Naive thymus-derived CD8-positive, alpha-beta T cell (primary cell): ENCODE measurements around the gene LDLRAD1. TPM values are rescaled to one million over a fixed set of nuclear protein-coding genes. Genes with fewer than 3 reads are reported as not detected.
"Not testable (repeated sequence)": the region's sequence is repeated elsewhere in the genome, so short reads cannot be mapped to it uniquely, and the experiment has no call there.

Experiments used
- ATAC-seq, 2 donors: fragments of 150-1000 bp; cut with Tn5 transposase in 1 of 2; sonication (Bioruptor Pico), chemical (Tn5 transposase) in 1 of 2; 1 replicate in 1 of 2; 2 replicates in 1 of 2; pipeline ENCODE4 v1.10.0; 2021; ENCODE audit warnings: mild to moderate bottlenecking in 2 of 2, moderate library complexity in 2 of 2
- POLR2A ChIA-PET: fragments of 350-600 bp; sonication (Branson Sonifier 250); formaldehyde crosslinking; loops from one replicate; lab custom pipeline; 2021; ENCODE audit warnings: antibody characterized with exemption; lab: Charles Lee
- DNase-seq, 10 donors: peaks; one replicate each; pipeline versions ENCODE4 v3.0.0 to v3.0.0-alpha.2; 2020 to 2022
- H3K27ac Mint-ChIP-seq, 10 donors: one replicate each; pipeline ENCODE4 v1.8.0; 2020 to 2022; ENCODE audit warnings: mild to moderate bottlenecking in 10 of 10, mixed read lengths in 10 of 10, moderate library complexity in 4 of 10, inconsistent platforms in 1 of 10
- H3K27me3 Mint-ChIP-seq, 5 donors: one replicate each; pipeline ENCODE4 v1.8.0; 2021 to 2022; ENCODE audit warnings: mixed read lengths in 5 of 5
- H3K36me3 Mint-ChIP-seq, 3 donors: one replicate each; pipeline ENCODE4 v1.8.0; 2020 to 2022; ENCODE audit warnings: mixed read lengths in 3 of 3, mild to moderate bottlenecking in 2 of 3, inconsistent platforms in 1 of 3
- H3K4me1 Mint-ChIP-seq, 4 donors: one replicate each; pipeline ENCODE4 v1.8.0; 2021 to 2022; ENCODE audit warnings: mixed read lengths in 4 of 4
- H3K4me3 Mint-ChIP-seq, 10 donors: one replicate each; pipeline ENCODE4 v1.8.0; 2020 to 2022; ENCODE audit warnings: mild to moderate bottlenecking in 10 of 10, mixed read lengths in 10 of 10, moderate library complexity in 6 of 10, inconsistent platforms in 1 of 10
- H3K9me3 Mint-ChIP-seq, 9 donors: one replicate each; pipeline ENCODE4 v1.8.0; 2020 to 2022; ENCODE audit warnings: mixed read lengths in 9 of 9, mild to moderate bottlenecking in 3 of 9, inconsistent platforms in 1 of 9, moderate library complexity in 1 of 9
- polyA plus RNA-seq, 3 donors: library from polyadenylated mRNA; unstranded; fragments of 300-500 nt; fragmentation: Illumina TruSeq; gene quantifications; one replicate each; pipeline ENCODE4 v1.2.3, GENCODE V29; 2021
- total RNA-seq, 8 experiments: library from RNA in 2 of 8; stranded (reverse) in 2 of 8; gene quantifications; one replicate each; pipeline ENCODE4 v1.2.3 and lab custom pipeline; 2021 to 2026

LDLRAD1 gene
- total and polyA plus RNA-seq, 5 experiments from 2014 or later, result not detected

DNA sequence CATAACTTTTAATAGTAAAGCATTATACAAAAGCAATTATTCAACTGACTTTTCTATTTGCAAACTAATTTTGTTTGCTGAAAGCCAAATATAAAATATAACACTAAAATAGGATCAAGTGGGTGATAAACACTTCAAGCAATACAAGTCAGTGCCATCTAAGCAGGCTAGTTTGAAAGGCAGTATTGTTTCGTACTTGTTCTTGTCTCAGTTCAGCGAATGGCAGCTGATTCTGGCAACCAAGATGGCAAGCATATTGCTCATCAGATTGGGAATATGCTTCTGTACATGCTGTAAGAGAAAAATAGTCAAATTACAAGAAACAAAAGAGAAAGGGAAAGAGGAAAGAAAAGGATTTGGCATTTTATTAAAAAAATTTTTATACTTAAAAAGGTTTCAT lies 27.5 kb upstream of the LDLRAD1 start:
- ATAC-seq, result no peak

DNA sequence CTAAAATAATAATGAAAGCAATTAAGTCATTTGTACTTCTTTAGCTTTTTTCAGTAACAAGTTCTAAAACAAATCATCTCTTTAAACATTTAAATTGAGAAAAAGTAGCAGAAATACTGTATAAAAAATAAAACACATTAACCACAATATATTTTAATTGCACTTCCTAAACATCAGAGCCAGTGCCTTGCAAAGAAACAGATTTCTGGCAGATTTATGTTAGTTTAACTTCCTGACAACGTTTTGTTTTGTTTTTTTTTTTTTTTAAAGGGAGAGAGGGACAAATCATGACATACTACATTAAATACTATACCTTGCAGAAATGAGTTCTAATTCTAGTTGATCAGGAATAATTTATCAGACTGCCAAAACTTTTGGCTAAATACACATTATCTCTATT lies 23.8 kb upstream of the LDLRAD1 start:
- H3K4me1 Mint-ChIP-seq, result peaks cover 7 to 29% (median 21%) of the 10 kb centered on the region in 4 donors
- peaks cover 10 to 83% (median 11%) of the 10 kb centered on the region in 3 donors for H3K36me3 Mint-ChIP-seq
- H3K27me3 Mint-ChIP-seq, result no peaks in the 10 kb centered on the region
- ATAC-seq (no peak), DNase-seq (no peak)
- peak overlapping the region in 2 of 10 donors; percentile 41 to 77 for H3K27ac Mint-ChIP-seq
- POLR2A ChIA-PET, result no interaction called here
- H3K9me3 Mint-ChIP-seq, result no peaks in the 10 kb centered on the region
- H3K4me3 Mint-ChIP-seq, result no peak overlapping the region

More for the DNA sequence above, 27.5 kb upstream of the LDLRAD1 start:
- Mint-ChIP-seq H3K4me3 (no peak overlapping the region), H3K36me3 (peaks cover 0 to 69% (median 5%) of the 10 kb centered on the region in 3 donors), H3K9me3 (no peaks in the 10 kb centered on the region), H3K4me1 (peaks cover 11 to 48% (median 45%) of the 10 kb centered on the region in 4 donors), H3K27me3 (no peaks in the 10 kb centered on the region), H3K27ac (peak overlapping the region in 2 of 10 donors; percentile 6 to 65)
- DNase-seq, result no peak
- POLR2A ChIA-PET, result no interaction called here

DNA sequence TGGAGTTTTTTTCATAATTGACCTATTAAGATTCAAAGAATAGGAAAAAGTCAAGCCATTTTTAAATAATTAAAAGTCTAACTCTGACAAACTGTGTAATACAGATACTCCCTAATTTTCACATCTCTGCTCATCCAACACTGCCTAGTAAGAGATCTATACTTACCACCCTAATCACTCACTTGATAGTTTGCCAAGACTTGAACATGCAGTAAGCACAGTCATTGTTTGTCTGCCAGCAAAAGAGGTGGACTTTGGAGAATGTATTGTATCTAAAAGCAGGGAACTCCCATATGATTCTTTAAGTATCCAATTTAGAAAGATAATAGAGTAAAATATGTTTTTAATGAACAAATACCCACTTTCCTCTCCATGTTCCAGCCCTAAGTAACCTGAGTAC lies 19.5 kb upstream of the LDLRAD1 start:
- POLR2A ChIA-PET, result no interaction called here
- no peak for ATAC-seq
- Mint-ChIP-seq H3K4me3 (no peak overlapping the region), H3K9me3 (no peaks in the 10 kb centered on the region), H3K27me3 (no peaks in the 10 kb centered on the region), H3K27ac (peak overlapping the region in 7 of 10 donors; percentile 3 to 83 (median 12)), H3K4me1 (peaks cover 0 to 8% (median 2%) of the 10 kb centered on the region in 4 donors), H3K36me3 (peaks cover 10 to 84% (median 11%) of the 10 kb centered on the region in 3 donors)
- no peak for DNase-seq

DNA sequence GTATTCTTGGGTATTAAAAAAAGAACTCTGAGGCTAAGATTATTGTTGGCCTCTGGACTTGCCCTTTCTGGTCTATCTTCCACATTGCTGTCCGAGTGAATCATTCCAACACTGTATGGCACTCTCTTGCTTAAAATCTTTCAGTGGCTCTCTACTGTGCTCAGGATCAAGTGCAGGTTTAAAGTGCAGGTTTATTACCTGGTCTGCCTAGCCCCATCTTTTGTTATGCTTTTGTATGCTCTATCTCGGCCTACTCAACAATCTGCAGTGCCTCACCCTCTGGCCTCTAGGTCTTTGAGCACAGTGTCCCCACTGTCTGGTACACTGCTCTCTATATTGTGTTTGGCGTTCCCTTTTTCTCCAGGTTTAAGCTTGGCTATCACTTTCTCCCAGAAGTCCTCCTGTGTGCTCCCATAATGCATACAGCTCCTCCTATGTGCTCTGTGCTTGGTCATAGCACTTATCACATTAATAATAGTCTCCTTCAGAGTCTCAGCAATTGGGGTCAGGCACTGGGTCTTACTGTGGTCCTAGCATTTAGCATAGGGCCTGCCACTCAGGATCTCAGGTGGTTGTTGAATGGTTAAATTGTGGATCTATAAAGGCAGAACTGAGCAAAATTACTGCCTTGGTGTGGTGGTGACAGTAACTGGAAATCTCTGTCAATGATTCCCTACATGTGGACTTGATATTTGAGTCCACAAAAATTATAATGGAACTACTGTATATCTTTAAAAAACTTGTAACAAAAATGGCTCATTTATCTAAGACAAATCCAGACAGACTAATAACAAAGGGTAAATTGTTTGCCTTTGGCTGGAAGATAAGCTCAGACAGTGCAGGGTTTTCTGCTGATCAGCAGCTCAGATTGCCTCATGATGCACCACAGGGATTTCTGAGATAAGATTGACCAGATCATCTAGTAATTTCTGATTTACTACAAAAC lies 10.6 kb upstream of the LDLRAD1 start:
- ATAC-seq (no peak), DNase-seq (no peak)
- H3K4me1 Mint-ChIP-seq, result no peaks in the 10 kb centered on the region
- H3K4me3 Mint-ChIP-seq, result no peak overlapping the region
- peak overlapping the region in 7 of 10 donors; percentile 9 to 61 (median 31) for H3K27ac Mint-ChIP-seq
- no peaks in the 10 kb centered on the region for H3K9me3 Mint-ChIP-seq
- no peaks in the 10 kb centered on the region for H3K27me3 Mint-ChIP-seq
- POLR2A ChIA-PET, result no interaction called here
- H3K36me3 Mint-ChIP-seq, result peaks cover 0 to 45% (median 4%) of the 10 kb centered on the region in 3 donors

DNA sequence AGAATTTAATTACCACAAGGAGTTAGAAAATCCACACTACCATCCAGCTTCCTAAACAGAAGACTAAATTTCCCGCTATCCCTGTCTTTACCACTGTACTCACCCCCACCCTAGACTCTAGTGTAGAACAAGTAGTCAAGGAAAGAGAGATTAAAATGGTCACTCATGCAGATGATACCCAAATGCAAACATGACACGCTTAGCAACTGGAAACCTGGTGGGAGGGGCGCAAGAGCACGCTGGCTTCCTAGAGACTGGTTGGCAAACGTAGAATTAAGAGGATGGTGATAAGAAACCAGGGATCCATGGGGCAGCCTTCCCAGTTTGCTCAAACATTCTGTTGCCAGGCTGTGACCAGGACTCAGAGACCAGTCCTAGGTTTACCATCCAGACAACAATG lies 9.9 kb upstream of the LDLRAD1 start:
- no peak for DNase-seq
- no peak for ATAC-seq
- Mint-ChIP-seq H3K4me1 (no peaks in the 10 kb centered on the region), H3K27ac (peak overlapping the region in 2 of 10 donors; percentile 31 to 41), H3K36me3 (peaks cover 0 to 38% (median 1%) of the 10 kb centered on the region in 3 donors), H3K27me3 (no peaks in the 10 kb centered on the region), H3K4me3 (no peak overlapping the region), H3K9me3 (no peaks in the 10 kb centered on the region)
- POLR2A ChIA-PET, result interaction anchor here (0.6 kb wide), 1 partner anchor 31 kb away, joined by 4 read pairs; no protein-coding TSS in a partner anchor

DNA sequence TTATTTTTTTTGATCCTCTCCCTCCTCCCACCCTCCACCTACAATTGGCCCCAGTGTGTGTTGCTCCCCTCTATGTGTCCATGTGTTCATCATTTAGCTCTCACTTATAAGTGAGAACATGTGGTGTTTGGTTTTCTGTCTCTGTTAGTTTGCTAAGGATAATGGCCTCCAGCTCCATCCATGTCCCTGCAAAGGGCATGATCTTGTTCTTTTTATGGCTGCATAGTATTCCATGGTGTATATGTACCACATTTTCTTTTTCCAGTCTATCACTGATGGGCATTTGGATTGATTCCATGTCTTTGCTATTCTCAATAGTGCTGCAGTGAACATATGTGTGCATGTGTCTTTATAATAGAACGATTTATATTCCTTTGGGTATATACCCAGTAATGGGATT lies 6.8 kb upstream of the LDLRAD1 start:
- H3K4me1 Mint-ChIP-seq, H3K9me3 Mint-ChIP-seq, DNase-seq, H3K4me3 Mint-ChIP-seq, POLR2A ChIA-PET, H3K27me3 Mint-ChIP-seq, ATAC-seq: not testable (repeated sequence)
- peaks cover 0 to 10% (median 0%) of the 10 kb centered on the region in 3 donors for H3K36me3 Mint-ChIP-seq
- H3K27ac Mint-ChIP-seq, result peak overlapping the region in 1 of 10 donors; percentile 36

DNA sequence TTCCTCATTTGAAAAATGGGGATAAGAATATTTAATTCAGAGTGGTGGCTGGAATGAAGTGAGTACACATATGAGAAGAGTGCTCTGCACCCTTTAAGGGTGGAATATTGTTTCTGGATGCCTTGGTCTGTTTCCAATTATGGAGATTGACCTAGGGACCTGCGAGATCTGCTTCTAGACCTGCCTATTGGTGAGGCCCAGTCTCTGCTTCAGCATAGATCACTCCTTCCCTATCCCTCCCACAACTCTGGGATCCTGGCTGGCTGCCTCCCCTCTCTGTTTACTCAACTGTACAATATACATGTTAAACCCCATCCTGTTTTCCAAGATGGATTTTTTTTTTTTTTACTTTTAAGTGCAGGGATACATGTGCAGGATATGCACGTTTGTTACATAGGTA lies 6.4 kb upstream of the LDLRAD1 start:
- H3K27me3 Mint-ChIP-seq, result peaks cover 0 to 1% (median 0%) of the 10 kb centered on the region in 5 donors
- no peaks in the 10 kb centered on the region for H3K9me3 Mint-ChIP-seq
- no peak overlapping the region for H3K4me3 Mint-ChIP-seq
- DNase-seq (no peak), ATAC-seq (no peak)
- no peaks in the 10 kb centered on the region for H3K4me1 Mint-ChIP-seq
- POLR2A ChIA-PET, result no interaction called here
- H3K27ac Mint-ChIP-seq, result no peak overlapping the region
- peaks cover 0 to 6% (median 0%) of the 10 kb centered on the region in 3 donors for H3K36me3 Mint-ChIP-seq

DNA sequence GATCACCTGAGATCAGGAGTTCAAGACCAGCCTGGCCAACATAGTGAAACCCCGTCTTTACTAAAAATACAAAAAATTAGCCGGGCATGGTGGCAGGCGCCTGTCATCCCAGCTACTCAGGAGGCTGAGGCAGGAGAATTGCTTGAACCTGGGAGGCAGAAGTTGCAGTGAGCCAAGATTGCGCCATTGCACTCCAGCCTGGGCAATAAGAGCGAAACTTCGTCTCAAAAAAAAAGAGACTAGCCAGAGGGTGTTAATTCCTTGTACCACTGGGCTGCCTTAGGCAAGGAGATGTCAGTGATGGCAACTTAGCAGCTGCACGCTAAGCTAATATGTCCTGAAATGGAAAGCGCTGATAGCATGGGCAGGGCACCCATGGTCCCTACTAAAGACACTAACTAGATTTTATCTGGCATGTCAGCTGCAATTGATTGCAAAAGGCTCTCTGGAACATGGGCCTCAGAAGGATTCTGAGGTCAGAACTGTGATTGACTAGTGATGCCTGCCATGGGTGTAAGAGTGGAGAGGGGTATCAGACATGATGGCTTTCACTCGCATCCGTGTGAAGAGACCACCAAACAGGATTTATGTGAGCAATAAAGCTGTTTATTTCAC lies 1.7 kb upstream of the LDLRAD1 start:
- H3K4me3 Mint-ChIP-seq, POLR2A ChIA-PET, H3K36me3 Mint-ChIP-seq, ATAC-seq, DNase-seq, H3K27ac Mint-ChIP-seq, H3K9me3 Mint-ChIP-seq, H3K27me3 Mint-ChIP-seq, H3K4me1 Mint-ChIP-seq: not testable (repeated sequence)

DNA sequence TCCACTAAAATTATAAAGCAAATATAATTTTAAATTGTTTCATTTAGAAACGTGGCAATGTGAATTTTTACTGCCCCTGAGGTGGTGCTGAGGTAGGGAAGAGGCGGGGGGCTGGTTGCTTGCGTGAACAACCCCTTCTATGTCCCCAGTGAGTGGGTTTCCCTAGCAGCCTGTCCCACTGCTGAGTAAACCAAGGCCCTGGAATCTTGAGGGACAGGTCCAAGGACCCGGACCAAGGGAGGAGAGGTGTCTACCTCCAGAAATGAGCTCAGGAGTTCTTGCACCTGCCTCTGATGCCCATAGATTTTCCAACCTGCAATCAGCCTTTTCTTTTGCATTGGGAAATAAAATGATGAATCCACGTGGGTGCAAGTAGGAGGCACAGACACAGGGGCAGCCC lies 649 bp upstream of the LDLRAD1 start:
- POLR2A ChIA-PET, result no interaction called here
- Mint-ChIP-seq H3K36me3 (no peaks in the 10 kb centered on the region), H3K27me3 (peaks cover 0 to 4% (median 1%) of the 10 kb centered on the region in 5 donors), H3K9me3 (no peaks in the 10 kb centered on the region), H3K4me1 (no peaks in the 10 kb centered on the region), H3K4me3 (no peak overlapping the region), H3K27ac (no peak overlapping the region)
- no peak for DNase-seq
- no peak for ATAC-seq

DNA sequence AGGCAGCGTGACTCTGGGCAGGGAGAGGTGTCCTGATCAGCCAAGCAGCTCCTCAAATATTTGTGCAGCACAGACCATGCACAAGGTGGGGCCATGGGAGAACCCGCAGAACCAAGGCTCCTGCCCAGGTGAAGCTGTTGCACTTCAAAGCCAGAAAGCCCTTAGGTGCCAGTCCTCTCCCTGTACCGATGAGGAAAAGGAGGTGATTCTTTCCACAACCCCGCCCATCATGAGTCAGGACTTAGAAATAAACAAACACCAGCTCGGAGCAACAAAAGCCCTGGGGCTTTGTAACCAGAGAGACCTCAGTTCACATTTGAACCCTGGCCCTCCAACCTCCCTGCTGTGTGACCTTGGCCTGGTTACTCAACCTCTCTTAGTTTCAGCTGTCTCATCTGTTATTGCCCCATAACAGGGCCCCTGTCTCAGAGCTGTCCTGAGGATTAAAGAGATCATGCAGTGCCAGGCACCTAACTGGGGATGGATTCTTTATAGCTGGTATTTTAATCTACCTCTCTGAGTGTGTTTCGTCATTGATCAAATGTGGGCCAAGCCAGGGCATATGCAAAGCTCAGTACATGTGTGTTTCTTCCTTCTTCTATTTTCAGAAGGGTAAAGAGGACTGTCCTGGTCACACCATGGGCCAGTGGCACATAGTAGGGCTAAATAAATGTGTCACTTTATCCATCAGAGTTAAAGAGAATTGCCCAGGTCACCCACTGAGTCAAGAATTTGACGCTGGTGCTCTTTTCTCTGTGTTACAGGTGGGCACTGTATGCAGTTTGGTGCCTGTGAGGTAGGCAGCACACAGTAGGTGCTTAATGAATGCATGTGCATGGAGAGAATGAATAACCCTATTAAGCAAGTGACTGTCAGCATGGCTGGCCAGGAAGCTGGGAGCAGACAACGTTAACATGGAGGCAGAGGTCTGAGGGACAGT lies 1.4 kb downstream of the LDLRAD1 start:
- Mint-ChIP-seq H3K36me3 (no peaks in the 10 kb centered on the region), H3K27me3 (peaks cover 3 to 10% (median 8%) of the 10 kb centered on the region in 5 donors), H3K4me1 (no peaks in the 10 kb centered on the region), H3K27ac (no peak overlapping the region), H3K4me3 (no peak overlapping the region), H3K9me3 (no peaks in the 10 kb centered on the region)
- ATAC-seq, result no peak
- DNase-seq, result peak in 1 of 10 donors; percentile 3
- POLR2A ChIA-PET, result no interaction called here

DNA sequence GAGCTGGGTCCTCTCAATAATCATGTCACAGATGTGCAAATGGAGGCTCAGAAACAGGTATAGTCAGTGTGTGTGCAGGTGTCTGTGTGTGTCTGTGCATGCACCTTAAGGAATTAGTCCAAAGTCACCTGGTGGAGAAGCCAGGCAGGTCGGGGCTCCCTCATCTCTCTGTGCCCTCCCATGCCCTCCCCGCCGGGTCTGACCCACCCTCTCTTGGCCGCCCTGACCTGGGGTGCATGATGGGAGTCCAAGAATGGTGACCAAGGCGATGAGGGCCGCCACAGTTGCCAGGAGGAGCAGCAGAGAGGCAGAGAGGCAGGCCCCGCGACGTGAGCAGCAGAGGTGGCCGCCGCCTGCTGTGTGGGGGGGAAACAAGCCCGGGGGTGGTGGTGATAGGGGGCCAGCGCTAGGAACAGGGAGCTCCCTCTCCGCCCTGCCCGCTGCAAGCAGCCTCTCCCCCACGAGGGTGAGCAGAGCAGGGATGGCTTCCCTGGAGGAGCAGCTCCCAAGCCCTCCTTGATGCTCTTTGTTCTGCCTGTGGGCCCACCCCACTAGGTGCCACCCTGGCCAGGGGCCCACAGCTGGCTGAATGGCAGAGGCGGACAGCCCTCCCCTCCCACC lies 3.9 kb downstream of the LDLRAD1 start:
- no peaks in the 10 kb centered on the region for H3K9me3 Mint-ChIP-seq
- no peak overlapping the region for H3K27ac Mint-ChIP-seq
- POLR2A ChIA-PET, result no interaction called here

More for the DNA sequence above, 3.9 kb downstream of the LDLRAD1 start:
- DNase-seq (peak in 1 of 10 donors; percentile 10), ATAC-seq (no peak)
- Mint-ChIP-seq H3K4me3 (no peak overlapping the region), H3K27me3 (peaks cover 3 to 10% (median 10%) of the 10 kb centered on the region in 5 donors), H3K4me1 (no peaks in the 10 kb centered on the region), H3K36me3 (no peaks in the 10 kb centered on the region)
